Upper lobe of right lung (tissue), 1 donor: Measurements from ENCODE around the gene ADO. TPM values are rescaled to one million over a fixed set of nuclear protein-coding genes. Genes with fewer than 3 reads are reported as not detected.
A peak's percentile ranks its signal among the peaks of the same experiment; 100 is the strongest.

Experiments
- ATAC-seq: fragments of 200-7000 bp; cut with Tn5 transposase; one replicate; pipeline ENCODE4 v1.9.1; 2020; ENCODE audit warnings: mild to moderate bottlenecking, moderate library complexity
- DNase-seq: peaks from one replicate; pipeline ENCODE4 v3.0.0-alpha.2; 2020
- H3K27ac ChIP-seq: fragments of 200-600 bp; one replicate; pipeline ENCODE4 v1.8.0; 2022
- H3K27me3 ChIP-seq: fragments of 200-600 bp; one replicate; pipeline ENCODE4 v1.8.0; 2022; ENCODE audit warnings: mild to moderate bottlenecking
- H3K36me3 ChIP-seq: fragments of 200-600 bp; one replicate; pipeline ENCODE4 v1.8.0; 2022
- H3K4me1 ChIP-seq: fragments of 200-600 bp; one replicate; pipeline ENCODE4 v1.8.0; 2022
- H3K4me3 ChIP-seq: fragments of 200-600 bp; one replicate; pipeline ENCODE4 v1.8.0; 2022; ENCODE audit warnings: mild to moderate bottlenecking
- H3K9me3 ChIP-seq: fragments of 200-600 bp; one replicate; pipeline ENCODE4 v1.8.0; 2022
- intact Hi-C: fragments of 100-400 bp; cut with DNase I; formaldehyde crosslinking; loops from one replicate; pipeline ENCODE4 v1.11.0; 2022
- total RNA-seq: library from RNA; stranded (reverse); fragmentation: NEBNext Ultra II Directional; extraction: Animal tissue kit (Norgen Biotek cat#: 25700); gene quantifications from one replicate; pipeline ENCODE4 v1.2.1, GENCODE V29; 2021
- TF ChIP-seq, protein P1 (sequence below): fragments of 200-600 bp; IDR thresholded peaks from one replicate; pipeline ENCODE4 v1.8.0; 2022; ENCODE audit warnings: antibody characterized with exemption
- donor health status: DM: no; HTN: yes; CAD: no; lungs with severe emphysema.

ADO gene
- total RNA-seq, 1 donor from 2014 or later = 16.5 TPM

DNA sequence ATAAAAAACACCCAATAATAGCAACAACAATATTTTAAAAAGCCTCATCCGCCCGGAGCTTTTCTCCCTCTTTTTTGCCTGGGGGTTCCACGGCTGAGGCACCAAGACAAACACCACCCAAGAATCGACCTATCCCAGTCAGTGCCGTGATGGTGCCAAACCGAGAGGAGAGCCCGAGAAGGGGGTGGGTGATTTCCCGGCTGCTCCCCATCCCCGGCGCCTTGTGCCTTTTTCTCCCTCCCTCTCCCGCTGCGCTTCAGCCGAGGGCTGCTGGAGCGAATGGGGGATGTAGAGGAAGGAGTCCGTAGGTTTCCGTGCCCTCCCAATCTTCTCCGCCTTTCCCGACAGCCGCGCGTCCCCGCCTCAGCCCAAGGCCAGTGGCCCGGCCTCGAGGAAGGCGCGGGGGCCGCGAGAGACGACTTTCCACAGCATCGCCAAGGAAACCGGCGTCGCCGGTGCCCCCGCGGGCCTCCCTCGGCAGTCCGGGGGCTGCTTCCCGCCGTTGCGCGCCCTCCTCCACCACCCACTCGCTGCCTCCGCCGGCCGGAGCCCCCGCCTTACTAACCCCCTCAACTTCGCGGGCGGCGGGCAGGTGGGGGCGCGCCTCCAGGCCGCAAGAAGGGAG, 10.3 kb downstream of the ADO start:
- peak overlapping the region; percentile 88 for H3K4me3 ChIP-seq
- DNase-seq = peak; percentile 67
- peaks cover 17% of the 10 kb centered on the region for H3K27me3 ChIP-seq
- peak overlapping the region; percentile 86 for H3K27ac ChIP-seq
- intact Hi-C loops = loop anchor here (10.0 kb wide), 1 partner anchor 370 kb away; no protein-coding TSS in a partner anchor
- TF ChIP-seq, protein P1, sequence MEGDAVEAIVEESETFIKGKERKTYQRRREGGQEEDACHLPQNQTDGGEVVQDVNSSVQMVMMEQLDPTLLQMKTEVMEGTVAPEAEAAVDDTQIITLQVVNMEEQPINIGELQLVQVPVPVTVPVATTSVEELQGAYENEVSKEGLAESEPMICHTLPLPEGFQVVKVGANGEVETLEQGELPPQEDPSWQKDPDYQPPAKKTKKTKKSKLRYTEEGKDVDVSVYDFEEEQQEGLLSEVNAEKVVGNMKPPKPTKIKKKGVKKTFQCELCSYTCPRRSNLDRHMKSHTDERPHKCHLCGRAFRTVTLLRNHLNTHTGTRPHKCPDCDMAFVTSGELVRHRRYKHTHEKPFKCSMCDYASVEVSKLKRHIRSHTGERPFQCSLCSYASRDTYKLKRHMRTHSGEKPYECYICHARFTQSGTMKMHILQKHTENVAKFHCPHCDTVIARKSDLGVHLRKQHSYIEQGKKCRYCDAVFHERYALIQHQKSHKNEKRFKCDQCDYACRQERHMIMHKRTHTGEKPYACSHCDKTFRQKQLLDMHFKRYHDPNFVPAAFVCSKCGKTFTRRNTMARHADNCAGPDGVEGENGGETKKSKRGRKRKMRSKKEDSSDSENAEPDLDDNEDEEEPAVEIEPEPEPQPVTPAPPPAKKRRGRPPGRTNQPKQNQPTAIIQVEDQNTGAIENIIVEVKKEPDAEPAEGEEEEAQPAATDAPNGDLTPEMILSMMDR = no peak
- no peaks in the 10 kb centered on the region for H3K36me3 ChIP-seq
- ATAC-seq = no peak
- no peaks in the 10 kb centered on the region for H3K9me3 ChIP-seq
- H3K4me1 ChIP-seq = peaks cover 28% of the 10 kb centered on the region

DNA sequence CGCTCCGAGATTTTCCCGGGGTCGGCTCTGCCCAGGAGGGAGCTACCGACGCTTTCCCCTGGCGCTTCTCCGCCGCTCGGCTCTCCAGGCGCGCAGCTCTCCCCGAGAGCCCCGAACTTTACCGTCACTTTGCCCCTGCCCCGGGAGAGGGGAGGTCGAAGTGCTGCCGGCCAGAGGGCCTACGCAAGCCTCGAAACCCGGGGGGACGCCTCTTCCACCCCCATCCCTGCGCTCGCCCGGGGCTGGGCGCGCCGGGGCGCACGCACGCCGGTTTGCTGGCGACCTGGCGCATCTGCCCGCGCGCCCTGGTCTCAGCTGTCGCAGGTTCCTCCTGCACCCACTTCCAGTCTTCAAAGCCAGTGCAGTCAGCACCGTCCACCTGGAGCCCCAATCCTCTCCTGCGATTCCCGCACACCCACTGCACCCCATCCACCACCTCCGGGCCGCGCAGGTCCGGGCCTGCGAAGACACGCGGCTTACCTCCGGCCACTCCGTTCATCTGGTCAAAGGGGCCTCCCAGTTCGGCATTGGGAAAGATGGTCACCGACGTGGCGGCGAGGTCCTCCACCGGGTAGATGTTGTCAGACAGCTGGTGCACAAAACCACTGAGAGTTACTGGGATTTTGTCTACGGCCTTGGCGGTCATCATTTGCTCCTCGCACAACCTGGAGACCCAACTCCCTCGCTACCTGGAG, 11.0 kb downstream of the ADO start:
- Histone ChIP-seq H3K27me3 (peaks cover 21% of the 10 kb centered on the region), H3K27ac (peak overlapping the region; percentile 86), H3K4me3 (peak overlapping the region; percentile 88), H3K4me1 (peaks cover 28% of the 10 kb centered on the region), H3K36me3 (no peaks in the 10 kb centered on the region), H3K9me3 (no peaks in the 10 kb centered on the region)
- DNase-seq (peak; percentile 68), ATAC-seq (no peak)
- intact Hi-C loops = loop anchor here (10.0 kb wide), 1 partner anchor 371 kb away; no protein-coding TSS in a partner anchor
- TF ChIP-seq, protein P1 = no peak

DNA sequence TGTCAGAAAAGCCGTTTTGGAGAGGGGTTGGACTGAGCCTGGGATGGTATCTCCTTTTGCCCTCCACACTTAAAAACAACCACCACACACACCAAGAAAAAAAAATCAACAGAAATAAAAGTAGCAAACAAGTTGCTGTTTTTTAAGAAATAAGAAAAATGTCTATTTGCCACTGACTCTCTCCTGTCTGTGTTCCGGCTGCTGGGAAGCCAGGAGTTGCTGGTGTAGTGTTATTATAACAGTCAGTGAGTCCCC, 11.5 kb downstream of the ADO start:
- no peaks in the 10 kb centered on the region for H3K9me3 ChIP-seq
- peaks cover 28% of the 10 kb centered on the region for H3K4me1 ChIP-seq
- DNase-seq = no peak
- H3K4me3 ChIP-seq = peak overlapping the region; percentile 88
- peaks cover 26% of the 10 kb centered on the region for H3K27me3 ChIP-seq
- ATAC-seq = no peak
- peak overlapping the region; percentile 86 for H3K27ac ChIP-seq
- intact Hi-C loops = loop anchor here (10.0 kb wide), 1 partner anchor 371 kb away; no protein-coding TSS in a partner anchor
- TF ChIP-seq, protein P1 = no peak
- H3K36me3 ChIP-seq = no peaks in the 10 kb centered on the region

DNA sequence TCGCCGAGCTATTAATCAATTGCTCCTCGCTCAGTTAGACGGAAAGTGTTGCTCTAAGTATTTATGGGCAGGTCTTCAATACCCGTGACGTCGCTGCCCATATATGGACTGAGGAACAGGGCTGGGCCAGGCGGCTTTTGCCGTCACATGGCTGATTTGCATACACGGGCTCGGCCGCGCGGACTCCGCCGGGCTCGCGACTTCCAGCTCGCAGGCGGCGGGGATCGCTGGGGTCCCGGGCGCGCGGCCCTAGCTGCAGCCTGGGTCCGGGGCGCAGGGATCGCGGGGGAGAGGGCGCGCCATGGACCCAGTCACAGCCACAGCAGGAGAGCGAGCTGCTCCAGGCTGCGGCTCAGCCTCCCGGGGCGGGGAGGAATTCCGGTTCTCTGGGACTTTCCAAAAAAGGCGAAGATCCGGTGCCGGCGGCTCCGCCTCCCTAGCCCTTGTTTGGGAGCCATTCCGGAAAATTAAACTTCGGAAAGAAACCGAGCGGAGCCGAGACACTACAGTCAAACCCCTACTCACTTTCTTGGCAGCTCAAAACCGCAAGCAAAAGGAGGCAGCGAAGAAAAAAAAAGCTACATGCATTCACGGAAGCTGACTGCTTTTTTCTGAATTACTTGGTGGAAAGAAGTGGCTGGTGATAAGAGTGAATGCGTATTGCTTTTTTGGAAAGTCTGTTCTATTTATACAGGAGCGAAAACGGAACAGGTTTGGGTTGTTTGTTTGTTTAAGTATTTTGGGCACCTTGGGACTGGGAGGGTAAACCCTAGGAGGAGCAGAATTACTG, 12.0 kb downstream of the ADO start, which contains the start of gene EGR2:
Gene EGR2 (minus strand): TSS at position 36 of the 790 bp plus-strand sequence. CDS start 337 bp downstream, outside the sequence.
- ATAC-seq = peak; percentile 85

More for the DNA sequence above, 12.0 kb downstream of the ADO start, which contains the start of gene EGR2:
- H3K27ac ChIP-seq = peak within 1 kb of the TSS; percentile 86
- H3K9me3 ChIP-seq = no peaks in the 10 kb centered on the region
- H3K36me3 ChIP-seq = no peaks in the 10 kb centered on the region
- TF ChIP-seq, protein P1 = no peak
- H3K4me1 ChIP-seq = peaks cover 28% of the 10 kb centered on the region
- DNase-seq = peak; percentile 97
- intact Hi-C loops = loop anchor here (10.0 kb wide), 1 partner anchor 372 kb away; no protein-coding TSS in a partner anchor
- peak within 1 kb of the TSS; percentile 88 for H3K4me3 ChIP-seq
- H3K27me3 ChIP-seq = peaks cover 29% of the 10 kb centered on the region
